SU-DHL-6 (cell line): Measurements from ENCODE around the gene SLC35B2.

Experiments used
- H2AFZ ChIP-seq: fragments of 200-600 bp; sonication (generic); 2 replicates; pipeline ENCODE4 v1.6.1; 2014; ENCODE audit warnings: low read depth, mild to moderate bottlenecking, moderate library complexity, mixed read lengths, antibody characterized with exemption, low read length; ENCODE audit not compliant: severe bottlenecking
- H3F3A ChIP-seq: fragments of 200-600 bp; shearing (Covaris generic); 2 replicates; pipeline ENCODE4 v1.6.0; 2016; ENCODE audit warnings: antibody characterized with exemption, mild to moderate bottlenecking; ENCODE audit not compliant: insufficient read depth
- H3K27ac ChIP-seq: fragments of 200-600 bp; sonication (generic); 2 replicates; pipeline ENCODE4 v1.5.1; 2016; ENCODE audit warnings: low read depth, mild to moderate bottlenecking, low read length, moderate library complexity, mixed read lengths
- H3K27me3 ChIP-seq: fragments of 200-600 bp; sonication (generic), shearing (Covaris generic); 2 replicates; pipeline ENCODE4 v1.6.0; 2014; ENCODE audit warnings: mild to moderate bottlenecking, low read length
- H3K36me3 ChIP-seq: fragments of 200-600 bp; sonication (generic); 2 replicates; pipeline ENCODE4 v1.6.1; 2014; ENCODE audit warnings: mild to moderate bottlenecking, low read length, mixed read lengths
- H3K4me2 ChIP-seq: fragments of 300-600, 200-600 bp; shearing (Covaris generic), sonication (generic); 2 replicates; pipeline ENCODE4 v1.6.0; 2014; ENCODE audit warnings: low read length, low read depth, mild to moderate bottlenecking; ENCODE audit not compliant: poor library complexity, severe bottlenecking
- H3K4me3 ChIP-seq: fragments of 200-600 bp; sonication (generic); 2 replicates; pipeline ENCODE4 v1.5.1; 2014; ENCODE audit warnings: antibody characterized with exemption, low read length, mild to moderate bottlenecking, mixed read lengths; ENCODE audit not compliant: insufficient read depth, poor library complexity, severe bottlenecking
- H3K79me2 ChIP-seq: fragments of 200-600 bp; sonication (generic); 2 replicates; pipeline ENCODE4 v1.6.1; 2014; ENCODE audit warnings: mild to moderate bottlenecking, low read length, moderate library complexity; ENCODE audit not compliant: insufficient read depth
- H3K9ac ChIP-seq: fragments of 200-600 bp; sonication (generic); 2 replicates; pipeline ENCODE4 v1.7.0; 2014; ENCODE audit warnings: mild to moderate bottlenecking, low read length
- H3K9me2 ChIP-seq: fragments of 200-600 bp; sonication (generic); replicated peaks from 2 replicates; pipeline ENCODE4 v1.6.1; 2014; ENCODE audit warnings: low read length; ENCODE audit not compliant: insufficient read depth
- H3K9me3 ChIP-seq: fragments of 200-600 bp; sonication (generic); 2 replicates; pipeline ENCODE4 v1.6.1; 2014; ENCODE audit warnings: low read length, mixed read lengths; ENCODE audit not compliant: insufficient read depth
- H4K20me1 ChIP-seq: fragments of 200-600 bp; sonication (generic); 2 replicates; pipeline ENCODE4 v1.6.1; 2014; ENCODE audit warnings: low read depth, mild to moderate bottlenecking, antibody characterized with exemption, low read length, moderate library complexity, mixed read lengths
- CTCF ChIP-seq: fragments of 200-600 bp; sonication (generic); IDR thresholded peaks from one replicate; pipeline ENCODE4 v1.5.1; 2017; ENCODE audit warnings: antibody characterized with exemption, mild to moderate bottlenecking, low read length, moderate library complexity; ENCODE audit not compliant: insufficient read depth, poor library complexity, severe bottlenecking
- EZH2phosphoT487 ChIP-seq: fragments of 200-600 bp; sonication (generic), shearing (Covaris generic); conservative IDR thresholded peaks from 2 replicates; pipeline ENCODE4 v1.6.1; 2018; ENCODE audit warnings: mild to moderate bottlenecking, antibody characterized with exemption, low read length, moderate library complexity, mixed read lengths

The SLC35B2 gene

GRCh38 chr6:44273617-44274016 lies 16.3 kb upstream of the SLC35B2 start:
- H3K27me3 ChIP-seq, result no peaks in the 10 kb centered on the region

GRCh38 chr6:44272999-44273566 lies 15.8 kb upstream of the SLC35B2 start:
- Histone ChIP-seq H3F3A (peaks cover 10% of the 10 kb centered on the region; the same call in 1 of the 2 replicates), H3K4me3 (no peak overlapping the region), H4K20me1 (no peaks in the 10 kb centered on the region), H3K9me2 (no peaks in the 10 kb centered on the region), H3K9ac (no peak overlapping the region), H3K9me3 (no peaks in the 10 kb centered on the region), H3K36me3 (no peaks in the 10 kb centered on the region), H3K27ac (no peak overlapping the region), H3K27me3 (no peaks in the 10 kb centered on the region), H2AFZ (no peak overlapping the region), H3K4me2 (no peak overlapping the region), H3K79me2 (no peaks in the 10 kb centered on the region)
- TF ChIP-seq CTCF (no peak), EZH2phosphoT487 (no peak)

More at GRCh38 chr6:44273617-44274016, 16.3 kb upstream of the SLC35B2 start:
- no peaks in the 10 kb centered on the region for H3K79me2 ChIP-seq
- H3K36me3 ChIP-seq, result no peaks in the 10 kb centered on the region
- no peak overlapping the region for H3K9ac ChIP-seq
- H3F3A ChIP-seq, result peaks cover 10% of the 10 kb centered on the region; the same call in 1 of the 2 replicates
- no peaks in the 10 kb centered on the region for H4K20me1 ChIP-seq
- no peak overlapping the region for H2AFZ ChIP-seq
- H3K27ac ChIP-seq, result no peak overlapping the region
- no peaks in the 10 kb centered on the region for H3K9me3 ChIP-seq
- H3K4me2 ChIP-seq, result no peak overlapping the region
- no peaks in the 10 kb centered on the region for H3K9me2 ChIP-seq
- H3K4me3 ChIP-seq, result no peak overlapping the region
- TF ChIP-seq EZH2phosphoT487, result no peak
- no peak for TF ChIP-seq CTCF

- Histone ChIP-seq H3K9me3 (no peaks in the 10 kb centered on the region), H2AFZ (no peak overlapping the region)
- TF ChIP-seq EZH2phosphoT487 (no peak), CTCF (no peak)
Observed at GRCh38 chr6:44272529-44272928, 15.2 kb upstream of the SLC35B2 start.

More at GRCh38 chr6:44272529-44272928, 15.2 kb upstream of the SLC35B2 start:
- H3K27me3 ChIP-seq, result no peaks in the 10 kb centered on the region
- no peaks in the 10 kb centered on the region for H3K36me3 ChIP-seq
- no peak overlapping the region for H3K9ac ChIP-seq
- H3K9me2 ChIP-seq, result no peaks in the 10 kb centered on the region
- no peaks in the 10 kb centered on the region for H3K79me2 ChIP-seq
- H3K4me2 ChIP-seq, result no peak overlapping the region
- peaks cover 10% of the 10 kb centered on the region; the same call in 1 of the 2 replicates for H3F3A ChIP-seq
- no peak overlapping the region for H3K4me3 ChIP-seq
- no peak overlapping the region for H3K27ac ChIP-seq
- no peaks in the 10 kb centered on the region for H4K20me1 ChIP-seq
